ENCODE measurements around the gene JARID2.

JARID2 gene

DNA sequence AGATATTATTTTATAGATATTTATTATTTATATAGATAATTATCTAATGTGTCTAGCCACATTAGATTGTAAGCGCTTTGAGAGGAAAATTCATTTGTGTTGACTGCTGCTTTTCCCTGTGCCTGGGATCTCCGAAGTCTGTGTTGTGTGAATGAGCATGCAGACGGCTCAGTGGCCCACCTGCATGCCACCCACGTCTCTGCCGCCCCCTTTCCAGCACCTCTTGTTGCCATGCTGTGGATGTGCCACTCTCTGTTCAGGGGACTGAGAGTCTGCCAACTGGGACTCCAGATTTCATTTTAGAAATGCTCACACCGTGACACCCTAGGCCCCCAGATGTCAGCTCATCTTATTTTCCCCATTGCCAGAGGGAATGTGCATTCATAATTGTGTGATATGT is 139.7 kb downstream of the JARID2 start:
- DNase-seq (ENCODE audit: insufficient read length, low spot score) (no peak), FAIRE-seq (no peak)
- TF ChIP-seq PAX5 (IDR thresholded peaks at IDR 0.05; ENCODE audit: insufficient read depth, low read length, severe bottlenecking) (no peak), SPI1 (IDR thresholded peaks at IDR 0.05; ENCODE audit: low read depth, low read length) (no peak), POU2F2 (IDR thresholded peaks at IDR 0.05; ENCODE audit: low read depth, low read length) (no peak), POLR2A (IDR thresholded peaks at IDR 0.05; ENCODE audit: low read depth, low read length) (no peak)

DNA sequence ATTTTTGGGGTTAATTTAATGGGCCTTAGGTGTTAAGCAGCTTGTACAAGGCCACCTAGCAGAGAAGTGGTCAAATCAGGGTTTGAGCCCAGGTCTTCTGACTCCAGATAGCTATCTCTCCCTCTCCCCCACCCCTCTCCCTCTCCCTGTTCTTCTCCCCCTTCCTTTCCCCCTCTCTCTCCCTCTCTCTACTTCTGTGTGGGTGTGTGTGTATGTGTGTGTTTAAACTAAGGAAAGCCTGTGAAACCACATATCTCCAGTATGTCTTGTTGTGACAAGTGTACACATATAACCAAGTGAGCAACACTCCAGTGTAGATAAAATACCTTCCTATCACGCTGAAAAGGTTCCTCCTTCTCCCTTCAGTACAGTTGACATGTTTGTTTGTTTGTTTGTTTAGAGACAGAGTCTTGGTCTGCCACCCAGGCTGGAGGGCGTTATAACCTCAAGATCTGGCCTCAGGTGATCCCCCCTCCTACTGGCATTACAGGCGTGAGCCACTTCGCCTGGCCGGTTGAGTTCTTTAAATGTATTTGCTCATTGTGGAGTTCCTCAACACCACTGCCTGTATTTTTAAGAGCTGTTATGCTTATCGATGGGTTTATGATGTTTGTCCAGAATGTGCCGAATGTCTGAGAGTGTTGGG is 140.4 kb downstream of the JARID2 start:
- DNase-seq (ENCODE audit: insufficient read length, low spot score) = no peak
- no peak for TF ChIP-seq TAF1 (IDR thresholded peaks at IDR 0.05; ENCODE audit: low read depth, low read length)
- TF ChIP-seq SPI1 (IDR thresholded peaks at IDR 0.05; ENCODE audit: low read depth, low read length) = no peak
- FAIRE-seq = peak; percentile 40

DNA sequence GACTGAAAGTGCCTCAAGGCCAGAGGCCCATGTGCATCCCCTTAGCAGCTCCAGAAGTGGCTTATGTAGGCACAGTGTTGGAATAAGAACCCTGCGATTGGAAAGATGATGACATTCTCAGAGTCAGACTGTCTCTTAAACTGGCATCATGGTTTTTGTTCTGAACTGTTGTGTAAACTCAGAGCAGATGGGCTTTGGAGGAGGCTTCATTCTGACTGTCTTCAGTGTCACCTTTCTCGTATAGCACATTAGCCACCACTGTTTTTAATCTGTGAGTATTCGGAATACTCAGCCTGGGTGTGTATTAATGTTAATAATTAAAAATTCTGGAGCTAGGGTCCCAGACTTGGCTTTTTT is 140.9 kb downstream of the JARID2 start:
- DNase-seq (ENCODE audit: insufficient read length, low spot score) (no peak), FAIRE-seq (no peak)
- no peak for TF ChIP-seq POLR2A (IDR thresholded peaks at IDR 0.05; ENCODE audit: low read depth, low read length)
- TF ChIP-seq POLR2AphosphoS5 (IDR thresholded peaks at IDR 0.05; ENCODE audit: low read depth, low read length) = no peak
- no peak for TF ChIP-seq TAF1 (IDR thresholded peaks at IDR 0.05; ENCODE audit: low read depth, low read length)
- TF ChIP-seq POU2F2 (IDR thresholded peaks at IDR 0.05; ENCODE audit: low read depth, low read length) = no peak
- TF ChIP-seq PAX5 (IDR thresholded peaks at IDR 0.05; ENCODE audit: insufficient read depth, low read length, severe bottlenecking) = no peak
- no peak for TF ChIP-seq SPI1 (IDR thresholded peaks at IDR 0.05; ENCODE audit: low read depth, low read length)

DNA sequence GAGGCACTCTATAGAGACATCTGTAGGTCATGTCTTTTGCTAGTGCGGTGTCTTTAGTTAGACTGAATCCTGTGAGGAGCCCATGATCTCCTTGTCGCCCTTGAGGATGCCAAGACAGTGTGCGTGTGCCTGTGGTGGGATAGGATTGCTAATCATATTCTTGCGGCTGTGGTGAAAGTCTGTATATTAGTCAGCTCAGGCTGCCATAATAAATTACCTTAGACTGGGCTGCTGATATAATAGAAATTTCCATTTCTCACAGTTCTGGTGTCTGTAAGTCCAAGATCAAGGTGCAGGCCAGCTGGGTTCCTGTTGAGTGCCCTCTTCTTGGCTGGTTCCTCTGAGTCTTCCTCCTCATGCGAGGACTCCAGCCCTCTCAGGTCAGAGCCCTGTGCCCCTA is 141.2 kb downstream of the JARID2 start:
- 0 out of 2 replicates have a peak, but pooled peaks have one; percentile 34 for TF ChIP-seq POU2F2 (IDR thresholded peaks at IDR 0.05; ENCODE audit: low read depth, low read length)
- no peak for TF ChIP-seq TAF1 (IDR thresholded peaks at IDR 0.05; ENCODE audit: low read depth, low read length)
- FAIRE-seq (peak; percentile 16), DNase-seq (ENCODE audit: insufficient read length, low spot score) (no peak)

DNA sequence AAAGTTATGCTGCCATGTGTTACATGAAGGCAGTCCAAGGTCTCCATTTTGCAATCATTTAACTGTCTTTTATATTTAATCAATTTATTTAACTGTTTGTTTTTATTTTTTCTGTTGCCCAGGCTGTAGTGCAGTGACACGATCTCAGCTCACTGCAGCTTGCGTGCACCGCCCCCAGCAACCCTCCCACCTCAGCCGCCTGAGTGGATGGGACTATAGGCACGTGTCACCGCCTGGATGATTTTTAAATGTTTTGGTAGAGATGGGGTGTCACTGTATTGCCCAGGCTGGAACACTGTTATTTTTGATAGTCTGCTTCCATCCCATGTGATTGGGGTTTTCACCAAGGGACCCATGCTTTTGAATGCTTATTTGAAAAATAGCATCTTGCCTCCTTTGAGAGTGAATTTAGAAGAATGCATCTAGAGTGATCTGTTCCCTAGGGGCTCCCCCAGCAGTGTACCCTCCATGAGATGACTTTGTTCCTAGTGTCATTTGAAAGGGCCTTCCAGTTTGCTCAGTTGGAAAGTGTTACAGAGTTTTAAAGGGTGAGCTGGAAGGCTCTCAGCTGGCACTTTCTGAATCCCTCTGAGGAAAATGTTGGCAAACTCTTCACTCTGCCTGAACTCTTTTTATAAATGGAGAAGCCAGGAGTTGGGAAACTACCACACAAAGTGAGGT is 143.4 kb downstream of the JARID2 start:
- no peak for TF ChIP-seq POLR2AphosphoS5 (IDR thresholded peaks at IDR 0.05; ENCODE audit: low read depth, low read length)
- TF ChIP-seq PAX5 (IDR thresholded peaks at IDR 0.05; ENCODE audit: insufficient read depth, low read length, severe bottlenecking) = no peak
- no peak for TF ChIP-seq SPI1 (IDR thresholded peaks at IDR 0.05; ENCODE audit: low read depth, low read length)
- TF ChIP-seq POLR2A (IDR thresholded peaks at IDR 0.05; ENCODE audit: low read depth, low read length) = no peak
- no peak for TF ChIP-seq POU2F2 (IDR thresholded peaks at IDR 0.05; ENCODE audit: low read depth, low read length)
- FAIRE-seq (no peak), DNase-seq (ENCODE audit: insufficient read length, low spot score) (no peak)

DNA sequence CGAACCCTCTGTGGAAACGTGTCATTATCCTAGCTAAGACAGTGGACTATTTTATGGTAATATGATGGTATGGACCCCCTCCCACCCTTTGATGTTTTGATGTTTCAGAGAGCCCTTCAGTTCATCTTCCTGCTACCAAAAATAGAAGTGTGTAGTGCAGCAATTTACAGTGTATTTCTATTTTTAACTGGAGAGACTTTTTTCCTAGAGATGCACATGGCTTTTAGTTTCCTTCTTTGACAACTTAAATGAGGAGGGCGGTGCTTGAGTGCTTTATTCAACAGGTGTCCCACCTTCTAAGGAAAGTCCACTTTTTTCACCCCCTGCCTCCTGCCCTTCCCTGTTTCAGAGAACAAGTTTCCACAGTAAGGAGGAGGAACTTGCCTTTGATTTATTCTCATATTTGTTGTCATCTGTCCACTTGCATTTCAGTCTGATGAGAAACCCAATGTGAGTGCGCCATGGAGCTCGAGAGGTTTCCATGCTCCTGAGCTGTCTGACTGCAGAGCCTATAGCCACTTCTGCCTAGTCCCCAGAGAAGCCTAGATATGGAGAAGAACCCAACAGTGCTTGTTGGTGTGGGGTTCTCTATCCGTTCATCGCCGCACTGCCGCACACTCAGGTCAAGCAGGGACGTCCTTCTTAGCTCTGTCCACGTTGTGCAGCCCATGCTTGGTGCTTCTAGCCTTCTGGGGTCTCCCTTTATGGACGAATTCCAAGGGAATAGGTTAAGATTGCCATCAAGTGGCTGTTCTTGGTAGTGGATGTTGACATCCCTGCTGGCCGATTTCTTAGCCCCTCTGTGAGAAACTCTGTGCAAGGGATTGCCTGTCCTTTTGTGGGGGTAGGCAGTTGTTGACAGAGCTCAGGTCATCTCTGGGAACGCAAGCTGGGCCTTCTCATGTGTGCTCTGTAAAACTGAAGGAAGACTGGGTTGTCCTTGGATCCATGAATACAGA is 144.2 kb downstream of the JARID2 start:
- no peak for TF ChIP-seq PAX5 (IDR thresholded peaks at IDR 0.05; ENCODE audit: insufficient read depth, low read length, severe bottlenecking)
- no peak for TF ChIP-seq TAF1 (IDR thresholded peaks at IDR 0.05; ENCODE audit: low read depth, low read length)
- no peak for TF ChIP-seq POU2F2 (IDR thresholded peaks at IDR 0.05; ENCODE audit: low read depth, low read length)
- no peak for TF ChIP-seq POLR2AphosphoS5 (IDR thresholded peaks at IDR 0.05; ENCODE audit: low read depth, low read length)
- no peak for TF ChIP-seq SPI1 (IDR thresholded peaks at IDR 0.05; ENCODE audit: low read depth, low read length)
- TF ChIP-seq POLR2A (IDR thresholded peaks at IDR 0.05; ENCODE audit: low read depth, low read length) = no peak
- FAIRE-seq (peak; percentile 72), DNase-seq (ENCODE audit: insufficient read length, low spot score) (no peak)

DNA sequence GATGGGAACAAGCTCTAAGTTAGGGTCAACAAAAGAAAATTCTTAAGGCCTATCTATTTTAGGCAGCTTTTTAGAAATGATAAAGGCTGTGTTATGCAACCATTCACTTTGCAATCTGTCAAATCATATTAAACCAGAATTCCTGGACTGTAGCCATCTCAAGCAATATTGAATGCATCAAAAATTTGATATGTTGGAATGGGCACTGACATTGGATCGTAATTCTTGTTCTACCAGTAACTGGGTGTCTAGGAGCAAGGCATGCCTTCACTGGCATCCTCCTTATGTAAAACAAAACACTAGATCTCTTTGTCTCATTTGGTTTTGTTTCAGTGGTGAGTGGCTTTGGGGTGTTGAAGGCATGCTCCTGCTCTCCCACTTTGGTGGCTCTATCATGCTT is 145.6 kb downstream of the JARID2 start:
- no peak for TF ChIP-seq POLR2A (IDR thresholded peaks at IDR 0.05; ENCODE audit: low read depth, low read length)
- no peak for TF ChIP-seq POU2F2 (IDR thresholded peaks at IDR 0.05; ENCODE audit: low read depth, low read length)
- no peak for TF ChIP-seq POLR2AphosphoS5 (IDR thresholded peaks at IDR 0.05; ENCODE audit: low read depth, low read length)
- no peak for TF ChIP-seq PAX5 (IDR thresholded peaks at IDR 0.05; ENCODE audit: insufficient read depth, low read length, severe bottlenecking)
- TF ChIP-seq TAF1 (IDR thresholded peaks at IDR 0.05; ENCODE audit: low read depth, low read length) = no peak
- TF ChIP-seq SPI1 (IDR thresholded peaks at IDR 0.05; ENCODE audit: low read depth, low read length) = no peak
- DNase-seq (ENCODE audit: insufficient read length, low spot score) (no peak), FAIRE-seq (no peak)

DNA sequence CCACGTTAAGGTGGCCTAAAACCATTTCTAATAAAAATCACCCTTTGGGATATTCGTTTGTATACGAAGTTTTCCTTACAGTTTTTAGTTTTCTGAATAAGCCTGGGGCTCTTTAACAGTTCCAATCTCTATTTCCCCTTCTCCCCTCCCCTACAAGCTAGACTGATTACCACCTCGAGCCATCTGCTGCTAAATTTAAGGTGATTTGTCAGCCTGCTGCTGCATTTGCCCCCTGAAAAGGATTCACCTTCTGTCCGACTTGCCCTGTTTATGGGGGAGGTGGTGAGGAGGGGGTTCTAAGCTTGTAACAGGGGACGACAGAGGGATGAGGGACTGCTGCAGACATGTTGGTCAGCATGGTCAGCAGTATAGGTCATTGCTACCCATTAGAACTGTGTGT is 146.3 kb downstream of the JARID2 start:
- FAIRE-seq (no peak), DNase-seq (ENCODE audit: insufficient read length, low spot score) (no peak)
- TF ChIP-seq POLR2A (IDR thresholded peaks at IDR 0.05; ENCODE audit: low read depth, low read length) = no peak
- no peak for TF ChIP-seq TAF1 (IDR thresholded peaks at IDR 0.05; ENCODE audit: low read depth, low read length)
- no peak for TF ChIP-seq SPI1 (IDR thresholded peaks at IDR 0.05; ENCODE audit: low read depth, low read length)

DNA sequence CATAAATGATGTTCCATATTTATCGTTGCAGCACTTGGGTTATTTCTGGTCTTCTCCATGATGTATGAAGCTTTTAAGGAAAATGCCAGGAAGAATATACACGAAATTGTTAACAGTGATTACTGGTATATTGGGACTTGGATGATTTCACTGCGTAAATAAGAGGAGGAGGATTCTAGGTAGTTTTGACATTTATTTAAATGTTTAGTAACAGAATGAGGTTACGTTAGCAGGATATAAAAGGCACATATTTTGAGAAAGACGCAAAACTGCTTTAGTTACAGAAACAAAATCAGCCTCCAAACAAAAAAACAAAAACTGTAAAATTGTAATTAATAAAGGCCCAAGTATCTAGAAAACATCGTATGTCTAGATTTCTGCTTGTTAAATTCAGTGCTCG is 147.7 kb downstream of the JARID2 start:
- FAIRE-seq (no peak), DNase-seq (ENCODE audit: insufficient read length, low spot score) (no peak)
- TF ChIP-seq SPI1 (IDR thresholded peaks at IDR 0.05; ENCODE audit: low read depth, low read length) (no peak), PAX5 (IDR thresholded peaks at IDR 0.05; ENCODE audit: insufficient read depth, low read length, severe bottlenecking) (no peak), POU2F2 (IDR thresholded peaks at IDR 0.05; ENCODE audit: low read depth, low read length) (no peak), POLR2AphosphoS5 (IDR thresholded peaks at IDR 0.05; ENCODE audit: low read depth, low read length) (no peak)

DNA sequence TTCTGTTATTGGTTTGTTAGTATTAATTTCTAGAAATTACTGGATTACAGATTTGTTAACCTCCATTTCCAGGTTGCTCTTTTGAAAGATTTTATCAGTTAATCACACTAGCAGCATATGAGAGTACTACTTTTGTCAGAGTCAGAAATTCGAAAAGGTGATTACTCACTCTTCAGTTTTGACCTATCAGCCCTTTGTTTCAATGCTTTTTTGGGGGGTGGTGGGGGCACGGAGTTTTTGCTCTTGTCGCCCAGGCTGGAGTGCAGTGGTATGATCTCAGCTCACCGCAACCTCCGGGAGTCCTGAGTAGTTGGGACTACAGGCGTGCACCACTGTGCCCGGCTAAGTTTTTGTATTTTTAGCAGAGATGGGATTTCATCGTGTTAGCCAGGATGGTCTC is 149.2 kb downstream of the JARID2 start:
- TF ChIP-seq PAX5 (IDR thresholded peaks at IDR 0.05; ENCODE audit: insufficient read depth, low read length, severe bottlenecking) (no peak), POLR2A (IDR thresholded peaks at IDR 0.05; ENCODE audit: low read depth, low read length) (no peak), TAF1 (IDR thresholded peaks at IDR 0.05; ENCODE audit: low read depth, low read length) (no peak), POU2F2 (IDR thresholded peaks at IDR 0.05; ENCODE audit: low read depth, low read length) (no peak), POLR2AphosphoS5 (IDR thresholded peaks at IDR 0.05; ENCODE audit: low read depth, low read length) (no peak), SPI1 (IDR thresholded peaks at IDR 0.05; ENCODE audit: low read depth, low read length) (no peak)
- DNase-seq (ENCODE audit: insufficient read length, low spot score) (no peak), FAIRE-seq (no peak)
